Esophagus squamous epithelium (tissue), 4 donors: ENCODE results near the gene ARRB1.

Experiments
- CTCF ChIP-seq, 6 experiments: fragments of 450-650 bp in 4 of 6; fragments of 200-600 bp in 2 of 6; sonication (generic) in 2 of 6; IDR thresholded peaks; one replicate each; pipeline ENCODE4 v1.5.1; 2016 to 2019; ENCODE audit warnings: antibody characterized with exemption in 6 of 6, mild to moderate bottlenecking in 4 of 6, moderate library complexity in 4 of 6
- POLR2A ChIP-seq, 4 donors: fragments of 450-650 bp; IDR thresholded peaks; one replicate each; pipeline ENCODE4 v1.6.1; 2017; ENCODE audit warnings: antibody characterized with exemption in 4 of 4, mild to moderate bottlenecking in 4 of 4, moderate library complexity in 3 of 4

GRCh38 chr11:75324740-75325139, 26.7 kb downstream of the ARRB1 start:
- no peak for TF ChIP-seq CTCF (IDR thresholded peaks at IDR 0.05)
- no peak for TF ChIP-seq POLR2A (IDR thresholded peaks at IDR 0.05)
